Activated T-helper 1 cell treated with anti-CD3 and anti-CD28 coated beads, Interleukin-2, amount 50 U/mL, for 16 hours (primary cell): ENCODE data around the gene SALL3.

ENCODE experiments used
- DNase-seq, 2 donors: peaks; one replicate each; pipeline ENCODE4 v3.0.0-alpha.2; 2020; ENCODE audit warnings: low read depth in 1 of 2, low spot score in 1 of 2

Gene SALL3

GRCh38 chr18:78980279-78980771, 707 bp downstream of the SALL3 start:
- DNase-seq = no peak

DNA sequence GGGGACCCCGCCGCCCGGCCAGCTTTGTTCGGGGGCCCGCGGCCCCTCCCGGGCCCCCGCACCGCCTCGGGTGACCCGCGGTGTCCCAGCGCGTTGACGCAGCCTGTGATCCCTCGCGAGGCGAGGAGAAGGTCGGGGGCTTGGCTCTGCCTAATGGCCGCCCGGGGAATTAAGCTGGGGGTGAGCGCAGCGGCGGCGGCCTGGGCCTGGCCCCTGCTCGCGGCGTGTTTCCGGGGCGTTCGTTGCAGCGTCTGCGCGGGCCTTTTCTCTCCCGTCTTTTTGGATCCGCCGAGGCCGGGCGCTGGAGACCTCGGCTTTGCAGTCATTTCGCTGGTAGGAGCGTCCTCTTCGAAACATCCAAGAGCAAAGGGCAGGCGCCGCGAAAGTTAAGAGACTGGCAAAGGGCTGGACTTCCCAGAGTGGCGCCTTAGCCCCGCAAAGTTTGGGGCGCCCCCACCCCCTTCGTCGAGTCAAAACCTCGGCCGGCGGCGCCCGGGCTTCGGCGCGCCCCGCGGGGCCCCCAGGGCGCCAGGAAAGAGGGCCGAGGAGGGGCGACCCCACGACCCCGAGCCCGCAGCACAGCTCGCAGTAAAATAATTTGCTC, 1.3 kb downstream of the SALL3 start:
- DNase-seq = no peak

DNA sequence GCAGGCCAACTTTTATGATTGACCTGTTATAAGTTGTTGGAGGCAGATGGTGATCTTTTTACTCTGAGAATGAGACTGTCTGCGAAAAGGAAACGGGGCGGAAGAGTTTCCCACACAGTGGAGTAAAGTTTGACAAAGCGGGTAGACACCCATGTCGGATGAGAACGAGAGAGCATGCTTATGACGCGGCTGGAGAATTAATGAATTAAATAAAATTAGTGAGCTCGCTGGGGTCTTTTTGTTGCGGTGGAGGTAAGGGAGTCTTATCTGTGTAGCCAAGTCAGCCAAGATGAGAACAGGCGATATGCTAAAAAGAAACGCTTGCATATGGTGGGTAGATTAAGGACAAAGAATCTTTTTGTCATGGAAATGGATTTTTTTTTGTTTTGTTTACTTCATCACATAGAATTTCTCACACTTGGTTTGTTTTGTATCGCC, 1.8 kb downstream of the SALL3 start:
- DNase-seq = no peak

GRCh38 chr18:78981989-78982620, 2.5 kb downstream of the SALL3 start:
- no peak for DNase-seq

DNA sequence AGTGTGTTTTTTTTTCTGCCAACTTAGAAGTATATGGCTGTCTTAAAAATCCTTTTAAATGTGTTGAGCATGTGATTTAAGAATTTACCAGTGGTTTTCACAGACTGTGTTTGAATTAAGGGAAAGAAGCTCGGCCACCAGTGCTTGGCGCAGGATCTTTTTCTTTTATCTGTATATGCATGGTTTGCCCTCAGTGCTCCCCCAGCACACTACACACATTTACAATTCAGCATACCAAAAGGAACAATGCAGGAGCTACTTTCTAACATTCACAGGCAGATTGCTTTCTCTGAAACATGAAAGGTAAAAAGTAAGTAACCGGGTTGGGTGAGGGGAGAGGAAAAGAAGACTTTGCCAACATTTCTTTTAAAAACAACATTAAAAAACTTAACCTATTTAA, 3.9 kb downstream of the SALL3 start:
- no peak for DNase-seq

DNA sequence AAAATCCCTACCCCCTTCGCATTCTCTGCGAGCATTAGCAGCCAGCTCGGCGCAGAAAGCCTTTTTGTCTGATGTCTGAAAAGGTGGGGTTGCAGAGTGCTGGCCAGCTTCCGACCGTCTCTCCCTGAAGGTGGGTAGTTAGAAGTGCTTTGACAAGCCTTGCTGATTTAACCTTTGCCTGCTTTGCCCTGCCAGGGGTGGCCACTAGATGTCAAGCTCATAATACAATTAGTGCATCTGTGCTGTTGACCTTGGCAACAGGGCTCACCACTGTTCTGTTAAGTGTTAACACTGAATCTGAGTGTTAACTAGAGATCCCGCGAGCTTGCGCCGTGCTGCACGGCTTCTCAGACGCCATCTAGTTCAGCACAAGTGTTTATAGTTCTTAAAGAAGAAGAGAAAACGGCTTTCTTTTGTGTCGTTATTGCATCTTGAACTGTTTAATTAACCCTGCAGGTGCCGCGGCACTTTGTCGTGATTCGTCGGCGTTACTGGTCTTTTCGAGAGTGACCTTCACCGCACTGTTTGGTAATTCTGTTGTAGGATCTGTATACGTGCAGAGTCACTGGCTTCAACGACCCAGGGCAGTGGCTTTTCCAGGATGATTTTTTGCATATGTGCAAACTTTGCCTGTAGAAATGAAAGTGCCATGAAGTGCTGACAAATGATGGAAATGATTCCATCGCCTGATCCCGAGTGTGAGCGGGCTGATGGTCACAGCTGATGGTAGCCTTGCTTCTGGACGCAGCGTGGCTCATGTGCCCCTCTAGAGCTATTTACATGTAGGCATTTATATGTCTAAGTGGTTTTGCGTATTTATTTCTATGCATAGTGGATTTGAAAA, 5.5 kb downstream of the SALL3 start:
- no peak for DNase-seq

DNA sequence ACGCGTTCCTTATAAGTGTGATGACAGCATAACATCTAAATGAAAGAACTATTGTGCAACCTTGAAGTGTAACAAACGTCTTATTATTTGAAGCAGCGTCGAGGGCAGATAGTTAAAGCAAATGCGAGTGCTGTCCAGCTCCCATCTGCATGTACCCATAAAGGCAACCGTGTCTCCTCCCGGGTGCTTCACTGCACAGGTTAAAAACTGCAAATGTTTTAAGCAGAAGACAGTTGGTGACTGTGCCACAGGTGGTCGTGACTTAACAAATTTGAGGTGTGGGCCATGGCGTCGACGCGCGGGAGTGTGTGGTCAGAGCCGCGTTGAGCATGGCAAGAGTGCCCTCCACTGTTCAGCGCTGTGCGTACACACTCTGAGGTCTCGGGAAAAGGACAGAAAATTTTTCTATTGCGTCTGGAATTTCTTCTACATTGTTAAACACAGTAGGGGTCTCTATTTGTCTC, 6.4 kb downstream of the SALL3 start:
- DNase-seq = no peak

DNA sequence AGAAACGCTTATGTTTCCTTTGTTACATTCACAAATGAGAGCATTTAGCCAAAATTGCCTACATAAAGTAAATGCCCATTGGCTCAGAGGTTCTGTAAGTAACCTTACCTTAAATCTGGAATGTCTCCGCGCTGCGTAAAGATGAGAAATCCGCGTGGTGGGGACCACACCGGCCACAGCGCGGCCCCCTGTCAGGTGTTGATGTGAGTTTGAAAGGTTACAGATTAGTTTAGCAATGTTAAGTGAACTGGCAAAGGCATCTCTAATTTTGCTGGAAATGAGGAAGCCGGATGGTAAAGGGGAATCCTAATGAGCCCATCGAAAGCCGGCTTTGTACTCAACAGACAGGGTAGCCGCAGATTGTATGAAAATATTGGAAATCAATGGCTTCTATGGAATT, 11.8 kb downstream of the SALL3 start:
- no peak for DNase-seq

- DNase-seq = no peak
These were observed 12.7 kb downstream of the SALL3 start for GRCh38 chr18:78992041-78993011.

GRCh38 chr18:78993014-78993926, 13.7 kb downstream of the SALL3 start:
- DNase-seq = no peak

- DNase-seq = no peak
These were observed 14.4 kb downstream of the SALL3 start for GRCh38 chr18:78994000-78994399.

- no peak for DNase-seq
These were observed 14.9 kb downstream of the SALL3 start for GRCh38 chr18:78994531-78994930.

GRCh38 chr18:78994977-78995582, 15.5 kb downstream of the SALL3 start:
- no peak for DNase-seq

- DNase-seq = no peak
These were observed 16.2 kb downstream of the SALL3 start for GRCh38 chr18:78995740-78996395.

- no peak for DNase-seq
These were observed 17.3 kb downstream of the SALL3 start for GRCh38 chr18:78996741-78997490.

DNA sequence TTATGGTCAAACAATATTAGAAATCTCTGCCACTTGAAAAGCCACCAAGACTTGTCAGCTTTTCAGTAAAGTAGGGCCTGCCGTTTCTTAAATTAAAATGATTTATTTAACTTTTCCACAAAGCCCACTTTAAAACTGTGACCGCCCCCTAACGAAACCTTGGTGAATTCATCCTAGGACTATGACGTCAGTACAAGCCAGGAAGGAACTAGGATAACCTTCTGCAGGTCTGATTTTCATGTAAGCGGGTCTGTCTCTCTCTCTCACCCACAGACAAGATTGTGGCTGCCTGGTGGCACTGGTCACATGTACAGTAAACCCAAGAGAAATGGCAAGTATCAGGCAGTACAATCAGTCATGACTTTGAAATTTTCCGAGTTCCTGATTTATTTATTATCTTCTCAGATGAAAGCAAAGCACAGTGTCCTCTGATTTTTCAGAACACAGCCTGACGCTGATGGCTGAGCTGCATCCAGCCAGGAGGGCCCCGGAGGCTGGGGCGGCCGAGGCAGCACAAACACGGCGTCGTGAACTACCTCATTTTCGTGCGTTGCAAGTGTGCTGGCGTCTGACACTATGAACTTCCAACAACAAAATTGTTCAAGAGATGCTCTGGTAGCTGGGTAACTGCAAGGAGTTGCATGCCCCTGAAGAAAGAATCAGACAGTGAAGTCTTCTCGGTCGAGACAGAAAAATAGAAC, 18.9 kb downstream of the SALL3 start:
- DNase-seq = no peak

GRCh38 chr18:78999939-79000338, 20.3 kb downstream of the SALL3 start:
- DNase-seq = no peak
